ENCODE measurements around the gene BCAR1.
"Not testable (repeated sequence)": the region's sequence is repeated elsewhere in the genome, so short reads cannot be mapped to it uniquely, and the experiment has no call there.

The BCAR1 gene

DNA sequence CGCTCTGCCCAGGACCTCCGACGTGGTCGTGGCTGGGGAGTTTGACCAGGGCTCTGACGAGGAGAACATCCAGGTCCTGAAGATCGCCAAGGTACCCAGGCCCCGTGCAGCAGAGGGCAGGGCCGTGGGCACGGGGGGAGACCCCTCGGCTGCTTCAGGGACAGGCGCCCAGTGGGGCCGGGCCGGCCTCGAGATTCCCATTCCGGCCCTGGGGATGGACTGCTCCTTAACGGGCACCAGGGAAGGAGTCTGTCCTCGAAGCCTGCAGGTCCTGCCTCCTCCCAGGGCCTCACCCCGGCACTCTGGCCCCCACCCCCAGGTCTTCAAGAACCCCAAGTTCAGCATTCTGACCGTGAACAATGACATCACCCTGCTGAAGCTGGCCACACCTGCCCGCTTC is 28.3 kb downstream of the BCAR1 start:
- not testable (repeated sequence) for H3K9me3 ChIP-seq (ENCODE audit: control insufficient read depth in 2 of 2, low read length in 2 of 2); H3K27ac ChIP-seq (ENCODE audit: low read length); H3K4me3 ChIP-seq (ENCODE audit: low read length in 2 of 2); H3K36me3 ChIP-seq (ENCODE audit: control insufficient read depth in 2 of 2, insufficient read depth in 2 of 2, low read length in 2 of 2); H3K4me1 ChIP-seq (ENCODE audit: control insufficient read depth, insufficient read depth, low read length); H3K27me3 ChIP-seq (ENCODE audit: control insufficient read depth in 1 of 2, insufficient read depth in 2 of 2, low read length in 2 of 2); H3K9ac ChIP-seq (ENCODE audit: low read length in 2 of 2)

- H3K27ac ChIP-seq (ENCODE audit: low read length): no peak overlapping the region
- no peaks in the 10 kb centered on the region for H3K36me3 ChIP-seq (ENCODE audit: control insufficient read depth in 2 of 2, insufficient read depth in 2 of 2, low read length in 2 of 2)
- peaks cover 4 to 7% of the 10 kb centered on the region in 2 donors for H3K27me3 ChIP-seq (ENCODE audit: control insufficient read depth in 1 of 2, insufficient read depth in 2 of 2, low read length in 2 of 2)
- no peak overlapping the region for H3K4me3 ChIP-seq (ENCODE audit: low read length in 2 of 2)
- H3K4me1 ChIP-seq (ENCODE audit: control insufficient read depth, insufficient read depth, low read length): no peaks in the 10 kb centered on the region
- no peaks in the 10 kb centered on the region for H3K9me3 ChIP-seq (ENCODE audit: control insufficient read depth in 2 of 2, low read length in 2 of 2)
- H3K9ac ChIP-seq (ENCODE audit: low read length in 2 of 2): no peak overlapping the region
Observed at GRCh38 chr16:75222271-75222783, 29.1 kb downstream of the BCAR1 start.

- H3K27me3 ChIP-seq (ENCODE audit: control insufficient read depth in 1 of 2, insufficient read depth in 2 of 2, low read length in 2 of 2): peaks cover 4 to 5% of the 10 kb centered on the region in 2 donors
- no peak overlapping the region for H3K27ac ChIP-seq (ENCODE audit: low read length)
- no peak overlapping the region for H3K4me3 ChIP-seq (ENCODE audit: low read length in 2 of 2)
- no peaks in the 10 kb centered on the region for H3K36me3 ChIP-seq (ENCODE audit: control insufficient read depth in 2 of 2, insufficient read depth in 2 of 2, low read length in 2 of 2)
- no peak overlapping the region for H3K9ac ChIP-seq (ENCODE audit: low read length in 2 of 2)
- H3K9me3 ChIP-seq (ENCODE audit: control insufficient read depth in 2 of 2, low read length in 2 of 2): no peaks in the 10 kb centered on the region
- H3K4me1 ChIP-seq (ENCODE audit: control insufficient read depth, insufficient read depth, low read length): no peaks in the 10 kb centered on the region
Observed at GRCh38 chr16:75219838-75220237, 31.6 kb downstream of the BCAR1 start.

- H3K4me3 ChIP-seq (ENCODE audit: low read length in 2 of 2): no peak overlapping the region
- H3K36me3 ChIP-seq (ENCODE audit: control insufficient read depth in 2 of 2, insufficient read depth in 2 of 2, low read length in 2 of 2): no peaks in the 10 kb centered on the region
- H3K27ac ChIP-seq (ENCODE audit: low read length): no peak overlapping the region
- no peaks in the 10 kb centered on the region for H3K9me3 ChIP-seq (ENCODE audit: control insufficient read depth in 2 of 2, low read length in 2 of 2)
- H3K27me3 ChIP-seq (ENCODE audit: control insufficient read depth in 1 of 2, insufficient read depth in 2 of 2, low read length in 2 of 2): no peaks in the 10 kb centered on the region
- no peaks in the 10 kb centered on the region for H3K4me1 ChIP-seq (ENCODE audit: control insufficient read depth, insufficient read depth, low read length)
- no peak overlapping the region for H3K9ac ChIP-seq (ENCODE audit: low read length in 2 of 2)
Observed at GRCh38 chr16:75219088-75219487, 32.3 kb downstream of the BCAR1 start.

DNA sequence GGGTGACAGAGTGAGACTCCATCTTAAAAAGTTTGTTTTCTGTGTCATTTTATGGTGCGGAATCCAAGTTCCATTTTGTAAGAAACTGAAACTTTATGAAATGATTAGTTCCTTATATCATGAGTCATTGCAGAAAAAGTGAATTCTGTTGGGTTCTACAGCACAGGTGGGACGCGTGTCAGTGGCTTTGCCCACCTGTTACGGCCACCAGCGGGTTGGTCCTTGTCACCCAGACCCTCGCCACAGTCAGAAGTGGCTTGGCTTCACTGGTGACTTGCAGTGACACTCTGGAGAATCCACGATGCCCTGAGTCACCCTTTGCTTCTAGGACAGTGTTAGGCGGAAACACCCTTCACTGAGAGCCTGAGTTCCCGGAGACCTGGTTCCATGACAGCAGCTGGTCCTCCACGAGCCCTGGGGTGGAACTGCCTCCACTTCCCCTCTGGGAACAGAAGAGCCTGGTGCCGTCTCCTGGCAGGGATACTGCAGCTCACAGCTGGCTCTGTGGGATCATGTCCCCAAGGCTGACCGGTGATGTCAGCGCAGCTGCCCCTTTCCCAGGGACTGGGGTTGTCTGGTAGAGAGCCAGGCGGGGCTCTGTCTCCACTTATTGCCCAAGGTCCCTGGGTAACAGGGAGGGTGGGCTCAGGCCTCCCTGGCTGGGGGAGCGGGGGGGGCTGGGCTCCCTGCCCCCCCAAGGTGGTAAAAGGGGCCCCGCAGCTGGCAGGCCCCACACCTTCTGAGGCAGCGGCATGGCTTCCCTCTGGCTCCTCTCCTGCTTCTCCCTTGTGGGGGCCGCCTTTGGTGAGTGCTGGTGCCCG is 33.0 kb downstream of the BCAR1 start, which contains the start of gene CTRB1:
TSS of gene CTRB1 (plus strand) at position 733 of the 821 bp plus-strand sequence. CDS start at position 753, 20 bp downstream.
- Histone ChIP-seq H3K4me3 (ENCODE audit: low read length in 2 of 2) (no peak within 1 kb of the TSS), H3K27ac (ENCODE audit: low read length) (no peak within 1 kb of the TSS), H3K4me1 (ENCODE audit: control insufficient read depth, insufficient read depth, low read length) (no peaks in the 10 kb centered on the region), H3K36me3 (ENCODE audit: control insufficient read depth in 2 of 2, insufficient read depth in 2 of 2, low read length in 2 of 2) (no peaks in the 10 kb centered on the region), H3K9me3 (ENCODE audit: control insufficient read depth in 2 of 2, low read length in 2 of 2) (no peaks in the 10 kb centered on the region), H3K27me3 (ENCODE audit: control insufficient read depth in 1 of 2, insufficient read depth in 2 of 2, low read length in 2 of 2) (no peaks in the 10 kb centered on the region), H3K9ac (ENCODE audit: low read length in 2 of 2) (no peak within 1 kb of the TSS)

- Histone ChIP-seq H3K4me1 (ENCODE audit: control insufficient read depth, insufficient read depth, low read length) (no peaks in the 10 kb centered on the region), H3K9me3 (ENCODE audit: control insufficient read depth in 2 of 2, low read length in 2 of 2) (no peaks in the 10 kb centered on the region), H3K4me3 (ENCODE audit: low read length in 2 of 2) (no peak overlapping the region), H3K9ac (ENCODE audit: low read length in 2 of 2) (no peak overlapping the region), H3K36me3 (ENCODE audit: control insufficient read depth in 2 of 2, insufficient read depth in 2 of 2, low read length in 2 of 2) (no peaks in the 10 kb centered on the region), H3K27me3 (ENCODE audit: control insufficient read depth in 1 of 2, insufficient read depth in 2 of 2, low read length in 2 of 2) (no peaks in the 10 kb centered on the region), H3K27ac (ENCODE audit: low read length) (no peak overlapping the region)
Observed at GRCh38 chr16:75217389-75217851, 34.0 kb downstream of the BCAR1 start.

DNA sequence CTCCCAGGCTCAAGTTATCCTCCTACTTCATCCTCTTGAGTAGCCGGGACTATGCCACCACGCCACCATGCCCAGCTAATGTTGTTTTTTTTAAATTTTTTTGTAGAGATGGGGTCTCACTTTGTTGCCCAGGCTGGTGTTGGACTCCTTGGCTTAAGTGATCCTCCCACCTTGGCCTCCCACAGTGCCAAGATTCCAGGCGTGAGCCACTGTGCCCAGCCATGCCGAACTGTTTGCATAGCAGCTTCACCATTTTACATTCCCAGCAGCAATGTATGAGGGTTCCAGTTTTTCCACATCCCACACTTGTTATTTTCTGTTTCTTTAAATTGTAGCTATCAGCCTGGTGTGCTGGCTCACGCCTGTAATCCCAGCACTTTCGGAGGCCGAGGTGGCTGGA is 34.8 kb downstream of the BCAR1 start:
- Histone ChIP-seq H3K27me3 (ENCODE audit: control insufficient read depth in 1 of 2, insufficient read depth in 2 of 2, low read length in 2 of 2) (no peaks in the 10 kb centered on the region), H3K4me1 (ENCODE audit: control insufficient read depth, insufficient read depth, low read length) (no peaks in the 10 kb centered on the region), H3K9me3 (ENCODE audit: control insufficient read depth in 2 of 2, low read length in 2 of 2) (no peaks in the 10 kb centered on the region), H3K36me3 (ENCODE audit: control insufficient read depth in 2 of 2, insufficient read depth in 2 of 2, low read length in 2 of 2) (no peaks in the 10 kb centered on the region), H3K4me3 (ENCODE audit: low read length in 2 of 2) (no peak overlapping the region), H3K27ac (ENCODE audit: low read length) (no peak overlapping the region), H3K9ac (ENCODE audit: low read length in 2 of 2) (no peak overlapping the region)

GRCh38 chr16:75216127-75216526 is 35.3 kb downstream of the BCAR1 start:
- H3K9ac ChIP-seq (ENCODE audit: low read length in 2 of 2): no peak overlapping the region
- H3K4me3 ChIP-seq (ENCODE audit: low read length in 2 of 2): no peak overlapping the region
- H3K36me3 ChIP-seq (ENCODE audit: control insufficient read depth in 2 of 2, insufficient read depth in 2 of 2, low read length in 2 of 2): no peaks in the 10 kb centered on the region
- no peaks in the 10 kb centered on the region for H3K27me3 ChIP-seq (ENCODE audit: control insufficient read depth in 1 of 2, insufficient read depth in 2 of 2, low read length in 2 of 2)
- H3K27ac ChIP-seq (ENCODE audit: low read length): no peak overlapping the region
- H3K4me1 ChIP-seq (ENCODE audit: control insufficient read depth, insufficient read depth, low read length): no peaks in the 10 kb centered on the region
- no peaks in the 10 kb centered on the region for H3K9me3 ChIP-seq (ENCODE audit: control insufficient read depth in 2 of 2, low read length in 2 of 2)

- H3K27ac ChIP-seq (ENCODE audit: low read length); H3K36me3 ChIP-seq (ENCODE audit: control insufficient read depth in 2 of 2, insufficient read depth in 2 of 2, low read length in 2 of 2); H3K27me3 ChIP-seq (ENCODE audit: control insufficient read depth in 1 of 2, insufficient read depth in 2 of 2, low read length in 2 of 2); H3K9ac ChIP-seq (ENCODE audit: low read length in 2 of 2); H3K4me3 ChIP-seq (ENCODE audit: low read length in 2 of 2); H3K4me1 ChIP-seq (ENCODE audit: control insufficient read depth, insufficient read depth, low read length); H3K9me3 ChIP-seq (ENCODE audit: control insufficient read depth in 2 of 2, low read length in 2 of 2): not testable (repeated sequence)
Observed at GRCh38 chr16:75211286-75211685, 40.1 kb downstream of the BCAR1 start.

GRCh38 chr16:75209944-75210343 is 41.5 kb downstream of the BCAR1 start:
- H3K27ac ChIP-seq (ENCODE audit: low read length): no peak overlapping the region
- no peaks in the 10 kb centered on the region for H3K27me3 ChIP-seq (ENCODE audit: control insufficient read depth in 1 of 2, insufficient read depth in 2 of 2, low read length in 2 of 2)
- no peaks in the 10 kb centered on the region for H3K9me3 ChIP-seq (ENCODE audit: control insufficient read depth in 2 of 2, low read length in 2 of 2)
- H3K4me1 ChIP-seq (ENCODE audit: control insufficient read depth, insufficient read depth, low read length): no peaks in the 10 kb centered on the region
- H3K36me3 ChIP-seq (ENCODE audit: control insufficient read depth in 2 of 2, insufficient read depth in 2 of 2, low read length in 2 of 2): no peaks in the 10 kb centered on the region
- H3K4me3 ChIP-seq (ENCODE audit: low read length in 2 of 2): no peak overlapping the region
- no peak overlapping the region for H3K9ac ChIP-seq (ENCODE audit: low read length in 2 of 2)

GRCh38 chr16:75209514-75209913 is 41.9 kb downstream of the BCAR1 start:
- not testable (repeated sequence) for H3K4me3 ChIP-seq (ENCODE audit: low read length in 2 of 2); H3K36me3 ChIP-seq (ENCODE audit: control insufficient read depth in 2 of 2, insufficient read depth in 2 of 2, low read length in 2 of 2); H3K4me1 ChIP-seq (ENCODE audit: control insufficient read depth, insufficient read depth, low read length); H3K9ac ChIP-seq (ENCODE audit: low read length in 2 of 2); H3K27ac ChIP-seq (ENCODE audit: low read length); H3K9me3 ChIP-seq (ENCODE audit: control insufficient read depth in 2 of 2, low read length in 2 of 2); H3K27me3 ChIP-seq (ENCODE audit: control insufficient read depth in 1 of 2, insufficient read depth in 2 of 2, low read length in 2 of 2)

All from stomach smooth muscle (tissue), 2 donors.